NT2/D1 (cell line): ENCODE data around the gene SEC24D.

Experiments used
- DNase-seq: peaks from one replicate; pipeline ENCODE4 v3.0.0-alpha.2; 2011; ENCODE audit warnings: low read depth, low spot score
- H3K27me3 ChIP-seq: 2 replicates; pipeline ENCODE4 v1.6.0; 2011; ENCODE audit warnings: mild to moderate bottlenecking; ENCODE audit not compliant: insufficient read length, insufficient read depth
- H3K36me3 ChIP-seq: 2 replicates; pipeline ENCODE4 v1.6.1; 2011; ENCODE audit warnings: mild to moderate bottlenecking, low read length, mixed read lengths; ENCODE audit not compliant: insufficient read depth, insufficient read length
- H3K4me1 ChIP-seq: 2 replicates; pipeline ENCODE4 v1.5.1; 2011; ENCODE audit not compliant: insufficient read depth, insufficient read length
- H3K4me3 ChIP-seq: 2 replicates; pipeline ENCODE4 v1.5.1; 2011; ENCODE audit warnings: low read depth; ENCODE audit not compliant: insufficient read length
- H3K9ac ChIP-seq: 2 replicates; pipeline ENCODE4 v1.6.0; 2011; ENCODE audit warnings: low read depth; ENCODE audit not compliant: insufficient read length
- H3K9me3 ChIP-seq: 2 replicates; pipeline ENCODE4 v1.5.1; 2011; ENCODE audit warnings: mild to moderate bottlenecking, low read length; ENCODE audit not compliant: insufficient read depth
- SUZ12 ChIP-seq: IDR thresholded peaks from 2 replicates; pipeline ENCODE4 v1.6.1; 2011; ENCODE audit not compliant: insufficient read length, insufficient read depth; ENCODE audit errors: extremely low read depth
- YY1 ChIP-seq: IDR thresholded peaks from 2 replicates; pipeline ENCODE4 v1.6.1; 2011; ENCODE audit not compliant: insufficient read length, insufficient read depth
- ZNF274 ChIP-seq: IDR thresholded peaks from 2 replicates; pipeline ENCODE4 v1.6.1; 2011; ENCODE audit warnings: mild to moderate bottlenecking, low read depth, low read length

Gene SEC24D

GRCh38 chr4:118776157-118776954 lies 59.6 kb downstream of the SEC24D start:
- DNase-seq: no peak
- TF ChIP-seq SUZ12 (no peak), YY1 (no peak), ZNF274 (no peak)
- peaks cover 2% of the 10 kb centered on the region for H3K36me3 ChIP-seq
- no peaks in the 10 kb centered on the region for H3K27me3 ChIP-seq
- peaks cover 2% of the 10 kb centered on the region for H3K4me1 ChIP-seq
- no peak overlapping the region for H3K9ac ChIP-seq
- H3K9me3 ChIP-seq: no peaks in the 10 kb centered on the region
- no peak overlapping the region for H3K4me3 ChIP-seq

- no peak overlapping the region for H3K9ac ChIP-seq
These were observed 60.5 kb downstream of the SEC24D start for GRCh38 chr4:118775405-118775804.

GRCh38 chr4:118774989-118775388 lies 60.9 kb downstream of the SEC24D start:
- TF ChIP-seq YY1: no peak
- TF ChIP-seq ZNF274: no peak
- no peak for TF ChIP-seq SUZ12
- no peak for DNase-seq
- Histone ChIP-seq H3K36me3 (peaks cover 7% of the 10 kb centered on the region), H3K9ac (no peak overlapping the region), H3K9me3 (no peaks in the 10 kb centered on the region), H3K4me3 (no peak overlapping the region), H3K27me3 (no peaks in the 10 kb centered on the region), H3K4me1 (peaks cover 2% of the 10 kb centered on the region)

More at GRCh38 chr4:118775405-118775804, 60.5 kb downstream of the SEC24D start:
- no peak overlapping the region for H3K4me3 ChIP-seq
- TF ChIP-seq ZNF274 (no peak), SUZ12 (no peak), YY1 (no peak)
- H3K4me1 ChIP-seq: peaks cover 2% of the 10 kb centered on the region
- H3K36me3 ChIP-seq: peaks cover 3% of the 10 kb centered on the region
- H3K27me3 ChIP-seq: no peaks in the 10 kb centered on the region
- no peak for DNase-seq
- H3K9me3 ChIP-seq: no peaks in the 10 kb centered on the region

GRCh38 chr4:118774321-118774720 lies 61.6 kb downstream of the SEC24D start:
- H3K4me3 ChIP-seq: no peak overlapping the region
- no peak for TF ChIP-seq SUZ12
- no peak for TF ChIP-seq ZNF274
- TF ChIP-seq YY1: no peak
- no peak overlapping the region for H3K9ac ChIP-seq
- H3K36me3 ChIP-seq: peaks cover 12% of the 10 kb centered on the region
- H3K4me1 ChIP-seq: peaks cover 2% of the 10 kb centered on the region
- no peaks in the 10 kb centered on the region for H3K9me3 ChIP-seq
- H3K27me3 ChIP-seq: no peaks in the 10 kb centered on the region
- no peak for DNase-seq

GRCh38 chr4:118773429-118773792 lies 62.5 kb downstream of the SEC24D start:
- Histone ChIP-seq H3K9ac (no peak overlapping the region), H3K36me3 (peaks cover 12% of the 10 kb centered on the region), H3K4me3 (no peak overlapping the region), H3K4me1 (peaks cover 2% of the 10 kb centered on the region), H3K27me3 (no peaks in the 10 kb centered on the region), H3K9me3 (no peaks in the 10 kb centered on the region)
- TF ChIP-seq YY1: no peak
- TF ChIP-seq SUZ12: no peak
- DNase-seq: no peak

GRCh38 chr4:118772767-118773428 lies 63.0 kb downstream of the SEC24D start:
- Histone ChIP-seq H3K9ac (no peak overlapping the region), H3K9me3 (no peaks in the 10 kb centered on the region), H3K4me3 (no peak overlapping the region), H3K4me1 (peaks cover 2% of the 10 kb centered on the region), H3K36me3 (peaks cover 12% of the 10 kb centered on the region), H3K27me3 (no peaks in the 10 kb centered on the region)
- DNase-seq: no peak
- TF ChIP-seq YY1 (no peak), ZNF274 (no peak), SUZ12 (no peak)

GRCh38 chr4:118772081-118772766 lies 63.7 kb downstream of the SEC24D start:
- H3K9ac ChIP-seq: no peak overlapping the region
- peaks cover 18% of the 10 kb centered on the region for H3K36me3 ChIP-seq
- TF ChIP-seq ZNF274 (no peak), SUZ12 (no peak), YY1 (no peak)
- H3K4me1 ChIP-seq: peaks cover 2% of the 10 kb centered on the region
- DNase-seq: peak; percentile 5
- no peaks in the 10 kb centered on the region for H3K27me3 ChIP-seq
- H3K9me3 ChIP-seq: no peaks in the 10 kb centered on the region
- H3K4me3 ChIP-seq: no peak overlapping the region
